HepG2 (cell line): ENCODE results near the gene GNAL. TPM values are rescaled to one million over a fixed set of nuclear protein-coding genes. Genes with fewer than 3 reads are reported as not detected.

Experiments
- FIP1L1 ChIP-seq: fragments of 200-400 bp; formaldehyde crosslinking; IDR thresholded peaks from 2 replicates; pipeline ENCODE4 v1.6.1; 2018; ENCODE audit warnings: low read depth, mild to moderate bottlenecking, low read length, moderate library complexity, borderline replicate concordance; ENCODE audit not compliant: insufficient read depth
- HDAC1 ChIP-seq: sonication (generic); formaldehyde crosslinking; IDR thresholded peaks from 2 replicates; pipeline ENCODE4 v1.5.1; 2020; ENCODE audit warnings: mild to moderate bottlenecking, missing genetic modification reagents
- KAT7 ChIP-seq: IDR thresholded peaks from 2 replicates; pipeline ENCODE4 v1.6.1; 2018; ENCODE audit warnings: borderline replicate concordance, missing compliant biosample characterization
- MTA1 ChIP-seq: sonication (generic); formaldehyde crosslinking; IDR thresholded peaks from 2 replicates; pipeline ENCODE4 v1.4.0; 2020; ENCODE audit warnings: missing genetic modification reagents, mild to moderate bottlenecking, borderline replicate concordance
- NCOR1 ChIP-seq: fragments of 200-600 bp; sonication (generic); IDR thresholded peaks from 2 replicates; pipeline ENCODE4 v1.7.0; 2017; ENCODE audit warnings: antibody characterized with exemption, low read length, borderline replicate concordance
- POLR2A ChIP-seq, 2 experiments: IDR thresholded peaks; 2 replicates each; pipeline ENCODE4 v1.6.1; 2011; ENCODE audit warnings: low read depth in 2 of 2, low read length in 2 of 2, mild to moderate bottlenecking in 1 of 2, moderate library complexity in 1 of 2; ENCODE audit not compliant: insufficient read depth in 1 of 2
- THAP11 ChIP-seq: IDR thresholded peaks from 2 replicates; pipeline ENCODE4 v1.6.1; 2016; ENCODE audit warnings: missing biosample characterization, missing genetic modification reagents
- ZBTB38 ChIP-seq: sonication (generic); formaldehyde crosslinking; IDR thresholded peaks from 2 replicates; pipeline ENCODE4 v1.5.1; 2020; ENCODE audit warnings: mild to moderate bottlenecking, missing genetic modification reagents
- ZFP36 ChIP-seq: fragments of 150-350 bp; IDR thresholded peaks from 2 replicates; pipeline ENCODE4 v1.6.1; 2018; ENCODE audit warnings: borderline replicate concordance, low read length, low read depth; ENCODE audit not compliant: partially characterized antibody
- ZHX1 ChIP-seq: sonication (generic); formaldehyde crosslinking; IDR thresholded peaks from 2 replicates; pipeline ENCODE4 v1.8.1; 2022; ENCODE audit warnings: low read depth, mild to moderate bottlenecking, missing genetic modification reagents
- ZMAT5 ChIP-seq: sonication (generic); formaldehyde crosslinking; IDR thresholded peaks from 2 replicates; pipeline ENCODE4 v1.5.0; 2020; ENCODE audit warnings: mild to moderate bottlenecking, low read depth, missing genetic modification reagents, borderline replicate concordance
- ZNF275 ChIP-seq: sonication (generic); formaldehyde crosslinking; IDR thresholded peaks from 2 replicates; pipeline ENCODE4 v1.8.0; 2022; ENCODE audit warnings: missing genetic modification reagents, mild to moderate bottlenecking, inconsistent platforms, borderline replicate concordance
- ZNF614 ChIP-seq: IDR thresholded peaks from 2 replicates; pipeline ENCODE4 v1.6.1; 2018; ENCODE audit warnings: missing biosample characterization, missing genetic modification reagents, inconsistent platforms, borderline replicate concordance
- ZNF644 ChIP-seq: IDR thresholded peaks from 2 replicates; pipeline ENCODE4 v1.6.1; 2016; ENCODE audit warnings: low read depth
- ZNF878 ChIP-seq: sonication (generic); formaldehyde crosslinking; IDR thresholded peaks from 2 replicates; pipeline ENCODE4 v1.8.1; 2023; ENCODE audit warnings: mild to moderate bottlenecking, missing genetic modification reagents, moderate library complexity
- polyA plus RNA-seq, 8 experiments: library from polyadenylated mRNA; depleted of rRNA in 3 of 8; stranded (reverse) in 7 of 8; unstranded in 1 of 8; fragments of >200 nt; fragmentation: Illumina TruSeq in 4 of 8; extraction: Trizol in 4 of 8; gene quantifications; 2 replicates each; pipeline versions ENCODE4 v1.2.1 to v1.2.3, GENCODE V29; 2011 to 2016; ENCODE audit warnings: low read depth in 4 of 8, missing spikeins in 1 of 8, mixed read lengths in 1 of 8; ENCODE audit not compliant: insufficient read depth in 1 of 8
- total RNA-seq, 5 experiments: library from RNA; depleted of rRNA; stranded (reverse); fragments of >200 nt; fragmentation: Illumina TruSeq; extraction: Trizol; gene quantifications; 2 replicates each; pipeline ENCODE4 v1.2.3, GENCODE V29; 2016; ENCODE audit warnings: low read depth in 1 of 5
- TF ChIP-seq, protein P1 (sequence below): sonication (generic); formaldehyde crosslinking; IDR thresholded peaks from 2 replicates; pipeline ENCODE4 v1.5.0; 2020; ENCODE audit warnings: mild to moderate bottlenecking, missing genetic modification reagents
- TF ChIP-seq, protein P2 (sequence below): sonication (generic); formaldehyde crosslinking; IDR thresholded peaks from 2 replicates; pipeline ENCODE4 v1.8.1; 2023; ENCODE audit warnings: mild to moderate bottlenecking, moderate library complexity, missing genetic modification reagents

Gene GNAL
- total and polyA plus RNA-seq, 2 of the 13 experiments (the other 11 are each of a cell fraction or from before 2014, with no cell fraction given) = 0.87 to 1.4 TPM

- TF ChIP-seq, protein P1, sequence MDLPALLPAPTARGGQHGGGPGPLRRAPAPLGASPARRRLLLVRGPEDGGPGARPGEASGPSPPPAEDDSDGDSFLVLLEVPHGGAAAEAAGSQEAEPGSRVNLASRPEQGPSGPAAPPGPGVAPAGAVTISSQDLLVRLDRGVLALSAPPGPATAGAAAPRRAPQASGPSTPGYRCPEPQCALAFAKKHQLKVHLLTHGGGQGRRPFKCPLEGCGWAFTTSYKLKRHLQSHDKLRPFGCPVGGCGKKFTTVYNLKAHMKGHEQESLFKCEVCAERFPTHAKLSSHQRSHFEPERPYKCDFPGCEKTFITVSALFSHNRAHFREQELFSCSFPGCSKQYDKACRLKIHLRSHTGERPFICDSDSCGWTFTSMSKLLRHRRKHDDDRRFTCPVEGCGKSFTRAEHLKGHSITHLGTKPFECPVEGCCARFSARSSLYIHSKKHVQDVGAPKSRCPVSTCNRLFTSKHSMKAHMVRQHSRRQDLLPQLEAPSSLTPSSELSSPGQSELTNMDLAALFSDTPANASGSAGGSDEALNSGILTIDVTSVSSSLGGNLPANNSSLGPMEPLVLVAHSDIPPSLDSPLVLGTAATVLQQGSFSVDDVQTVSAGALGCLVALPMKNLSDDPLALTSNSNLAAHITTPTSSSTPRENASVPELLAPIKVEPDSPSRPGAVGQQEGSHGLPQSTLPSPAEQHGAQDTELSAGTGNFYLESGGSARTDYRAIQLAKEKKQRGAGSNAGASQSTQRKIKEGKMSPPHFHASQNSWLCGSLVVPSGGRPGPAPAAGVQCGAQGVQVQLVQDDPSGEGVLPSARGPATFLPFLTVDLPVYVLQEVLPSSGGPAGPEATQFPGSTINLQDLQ (CRISPR knock-in tag) = no peak
- TF ChIP-seq ZNF275 (CRISPR knock-in tag) (no peak), MTA1 (no peak), THAP11 (CRISPR knock-in tag) (peak; percentile 25; the same call in 1 of the 2 replicates), ZNF878 (peak; percentile 85), HDAC1 (CRISPR knock-in tag) (0 out of 2 replicates have a peak, but pooled peaks have one; percentile 24), ZHX1 (peak; percentile 74; the same call in 1 of the 2 replicates), ZNF614 (CRISPR knock-in tag) (peak; percentile 59; the same call in 1 of the 2 replicates), NCOR1 (no peak; the same call in 1 of the 2 replicates), ZBTB38 (CRISPR knock-in tag) (peak; percentile 58; the same call in 1 of the 2 replicates), ZMAT5 (CRISPR knock-in tag) (no peak), KAT7 (CRISPR knock-in tag) (no peak), FIP1L1 (no peak), ZFP36 (no peak), POLR2A (IDR thresholded peaks at IDR 0.05; ENCODE audit: insufficient read depth in 1 of 2, low read depth in 2 of 2, low read length in 2 of 2) (peak; percentile 35 to 54; a peak in 2 of 4 replicates), ZNF644 (CRISPR knock-in tag) (0 out of 2 replicates have a peak, but pooled peaks have one; percentile 29)
- TF ChIP-seq, protein P2, sequence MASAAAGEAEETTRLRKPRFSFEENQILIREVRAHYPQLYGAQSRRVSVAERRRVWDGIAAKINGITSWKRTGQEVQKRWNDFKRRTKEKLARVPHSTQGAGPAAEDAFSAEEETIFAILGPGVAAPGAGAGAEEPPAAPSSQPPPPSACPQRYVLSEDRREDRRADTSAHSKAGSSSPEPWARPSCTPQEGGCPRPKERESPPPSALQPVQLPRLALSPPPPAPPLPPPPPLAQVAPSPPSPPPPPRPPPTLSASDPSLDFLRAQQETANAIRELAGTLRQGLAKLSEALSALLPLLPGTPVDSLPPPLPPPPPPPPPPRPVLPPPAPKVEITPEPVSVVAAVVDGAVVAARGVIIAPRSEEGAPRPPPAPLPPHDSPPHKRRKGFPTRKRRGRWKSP (CRISPR knock-in tag) = 0 out of 2 replicates have a peak, but pooled peaks have one; percentile 23
Measured at GRCh38 chr18:11849841-11850634, 161.0 kb downstream of the GNAL start (continued).
